ENCODE results near the gene MBD4.
"Not testable (repeated sequence)": the region's sequence is repeated elsewhere in the genome, so short reads cannot be mapped to it uniquely, and the experiment has no call there.

GRCh38 chr3:129385507-129385906 lies 54.2 kb downstream of the MBD4 start:
- TF ChIP-seq POLR2AphosphoS5 (IDR thresholded peaks at IDR 0.05; ENCODE audit: low read depth, low read length) = 0 out of 2 replicates have a peak, but pooled peaks have one; percentile 24
- not testable (repeated sequence) for TF ChIP-seq POLR2A (IDR thresholded peaks at IDR 0.05; ENCODE audit: low read depth, low read length)
